Hippocampal formation (tissue), 2 donors: ENCODE measurements around the gene ANKDD1A.

Experiments used
- DNase-seq, 2 donors: peaks; one replicate each; lab custom pipeline; 2025; lab: John Stamatoyannopoulos, UW

ANKDD1A gene

DNA sequence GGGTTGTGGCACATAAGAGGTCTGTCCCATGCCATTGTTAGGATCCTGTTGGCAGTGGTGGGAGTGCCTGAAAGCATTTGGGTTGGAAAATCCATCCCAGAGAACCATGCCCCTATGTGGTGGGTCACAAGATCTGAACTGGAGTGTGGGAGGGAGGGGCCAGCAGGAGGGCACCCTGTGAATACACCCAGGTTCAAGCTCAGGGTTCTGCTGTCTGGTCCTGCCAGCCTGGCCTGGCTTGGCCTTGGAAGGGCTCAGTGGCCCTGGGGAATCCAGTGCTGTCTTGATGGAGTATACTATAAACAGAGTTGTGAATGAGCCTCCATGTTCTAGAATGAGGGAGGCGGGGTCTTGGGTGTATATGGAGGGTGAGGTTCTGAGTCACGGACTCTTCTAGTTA lies 11.8 kb downstream of the ANKDD1A start:
- no peak for DNase-seq

DNA sequence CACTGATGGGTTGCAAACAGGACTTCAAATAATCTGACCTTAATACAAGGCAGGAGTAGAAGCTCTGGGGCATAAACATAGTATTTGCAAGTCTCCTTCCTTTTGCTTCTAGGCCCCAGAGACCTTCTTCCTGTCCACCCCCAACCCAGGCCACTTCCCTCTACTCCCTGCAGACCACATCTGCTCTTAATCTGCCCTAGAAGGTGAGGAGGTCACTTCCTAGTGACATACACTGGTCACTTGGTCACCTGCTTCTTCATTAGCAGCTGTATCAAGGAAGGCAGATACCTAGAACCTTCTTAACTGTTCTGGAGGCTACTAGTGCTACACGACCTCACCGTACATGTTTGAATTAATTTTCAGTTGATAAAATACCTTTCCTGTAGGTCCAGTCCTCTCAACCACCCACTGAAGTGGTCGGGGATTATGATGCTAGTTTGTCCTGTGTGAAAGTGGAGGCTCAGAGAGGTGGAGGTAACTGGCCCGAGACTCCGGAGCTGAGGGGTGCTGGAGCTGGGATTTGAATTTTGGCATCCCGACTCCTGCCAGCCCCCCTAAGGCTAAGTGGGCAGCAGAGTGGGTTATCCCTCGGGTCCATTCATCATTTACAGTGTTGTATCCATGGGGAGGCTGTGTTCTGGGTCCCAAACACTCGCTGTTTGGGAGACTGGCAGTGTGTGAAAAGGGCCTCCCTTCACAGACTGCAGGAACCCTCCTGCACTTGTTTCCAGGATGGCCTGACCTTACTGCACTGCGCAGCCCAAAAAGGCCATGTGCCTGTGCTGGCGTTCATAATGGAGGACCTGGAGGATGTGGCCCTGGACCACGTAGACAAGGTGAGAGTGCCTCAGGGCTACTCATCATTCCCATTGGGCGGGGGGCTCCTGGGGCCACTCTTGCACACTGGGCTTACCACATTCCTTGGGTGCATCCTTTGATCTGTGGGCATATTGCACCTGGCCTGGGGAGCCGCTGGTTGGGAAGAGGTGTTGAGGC lies 13.9 kb downstream of the ANKDD1A start:
- no peak for DNase-seq

DNA sequence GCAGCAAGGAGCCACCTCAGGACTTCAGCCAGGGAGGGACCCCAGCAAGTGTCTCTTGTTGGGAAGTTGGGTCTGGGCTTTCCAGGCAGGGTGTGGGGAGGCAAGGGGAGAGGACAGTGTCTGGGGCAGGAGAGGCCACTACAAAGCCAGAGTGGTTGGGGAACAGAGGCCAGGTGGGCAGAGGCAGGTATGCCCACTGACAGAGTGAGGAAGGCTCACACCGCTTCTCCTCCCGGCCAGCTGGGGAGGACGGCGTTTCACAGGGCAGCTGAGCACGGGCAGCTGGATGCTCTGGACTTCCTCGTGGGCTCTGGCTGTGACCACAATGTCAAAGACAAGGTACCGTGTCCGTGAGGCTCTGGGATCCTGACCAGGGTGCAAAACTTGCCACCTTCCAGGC lies 15.0 kb downstream of the ANKDD1A start:
- DNase-seq, result no peak

DNA sequence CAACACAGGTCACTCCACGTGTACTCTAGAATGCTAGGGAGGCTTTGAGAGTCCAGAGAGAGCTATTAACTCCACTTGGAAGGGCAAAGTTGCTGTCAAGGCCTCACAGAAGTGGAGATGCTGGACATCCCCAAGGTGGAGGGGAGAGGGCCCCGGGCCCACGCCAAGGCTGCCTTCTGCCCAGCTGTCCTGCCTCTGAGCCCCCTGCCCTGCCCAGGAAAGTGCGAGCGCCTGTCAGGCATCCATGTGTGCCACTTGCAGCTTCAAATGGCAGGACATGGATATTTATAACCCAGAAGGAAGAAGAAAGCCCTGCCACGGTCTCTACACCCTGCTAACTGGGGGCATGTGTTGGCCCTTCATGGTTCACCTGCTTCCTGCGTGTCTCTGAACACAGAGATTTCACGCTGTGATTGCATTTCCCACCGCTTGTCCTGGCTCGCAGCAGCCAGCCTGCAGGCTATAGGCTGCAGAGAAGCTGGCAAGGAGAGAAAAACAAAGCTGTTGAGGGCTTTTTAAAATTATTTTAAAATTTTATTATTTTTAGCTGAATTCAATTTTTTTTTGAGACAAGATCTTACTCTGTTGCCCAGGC lies 17.0 kb downstream of the ANKDD1A start:
- DNase-seq, result no peak

DNA sequence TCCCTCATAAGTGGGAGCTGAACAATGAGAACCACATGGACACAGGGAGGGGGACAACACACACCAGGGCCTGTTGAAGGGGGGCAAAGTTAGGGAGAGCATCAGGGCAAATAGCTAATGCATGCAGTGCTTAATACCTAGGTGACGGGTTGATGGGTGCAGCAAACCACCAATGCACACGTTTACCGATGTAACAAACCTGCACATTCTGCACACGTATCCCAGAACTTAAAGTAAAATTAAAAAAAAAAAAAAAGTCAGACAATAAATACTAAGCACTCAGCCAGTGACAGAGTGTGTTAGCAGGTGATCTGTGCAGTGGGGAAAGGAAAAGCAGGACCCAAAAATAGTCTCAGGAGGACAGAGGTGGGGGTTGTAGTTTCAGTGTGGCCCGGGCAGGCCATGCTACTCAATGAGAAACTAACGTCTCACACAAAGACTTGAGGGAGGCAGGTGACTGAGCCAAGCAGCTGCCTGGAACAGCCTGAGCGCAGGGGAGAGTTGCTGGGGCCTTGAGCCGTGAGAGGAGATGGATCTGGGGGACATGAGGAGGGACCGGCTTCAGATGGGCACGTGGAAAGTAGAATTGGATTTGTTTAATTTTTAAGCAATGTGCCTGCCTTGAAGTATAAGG lies 18.4 kb downstream of the ANKDD1A start:
- DNase-seq, result no peak

DNA sequence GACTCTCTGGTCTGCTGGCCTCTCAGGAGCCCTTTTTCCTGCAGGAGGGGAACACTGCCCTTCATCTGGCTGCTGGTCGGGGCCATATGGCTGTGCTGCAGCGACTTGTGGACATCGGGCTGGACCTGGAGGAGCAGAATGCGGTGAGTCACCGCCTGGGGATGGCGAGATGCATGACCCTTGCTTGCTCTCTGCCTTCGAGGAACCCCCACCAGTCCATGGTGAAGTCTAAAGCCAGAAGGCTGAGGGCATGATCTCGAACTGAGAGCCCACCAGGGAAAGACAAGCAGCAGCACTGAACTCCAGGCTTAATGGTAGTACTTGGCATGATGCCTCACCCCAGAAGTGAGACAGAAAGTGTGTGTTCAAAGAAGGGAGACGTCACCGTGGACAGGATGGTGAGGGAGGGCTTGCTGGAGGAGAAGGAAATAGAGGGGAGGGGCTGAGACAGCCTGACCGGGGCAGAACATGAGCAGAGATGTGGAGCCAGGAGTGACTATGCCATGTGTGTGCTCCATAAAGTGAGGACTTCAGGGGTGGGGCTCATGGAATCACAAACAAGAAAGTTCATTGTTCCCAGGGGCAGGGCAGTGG lies 19.2 kb downstream of the ANKDD1A start:
- DNase-seq, result no peak

DNA sequence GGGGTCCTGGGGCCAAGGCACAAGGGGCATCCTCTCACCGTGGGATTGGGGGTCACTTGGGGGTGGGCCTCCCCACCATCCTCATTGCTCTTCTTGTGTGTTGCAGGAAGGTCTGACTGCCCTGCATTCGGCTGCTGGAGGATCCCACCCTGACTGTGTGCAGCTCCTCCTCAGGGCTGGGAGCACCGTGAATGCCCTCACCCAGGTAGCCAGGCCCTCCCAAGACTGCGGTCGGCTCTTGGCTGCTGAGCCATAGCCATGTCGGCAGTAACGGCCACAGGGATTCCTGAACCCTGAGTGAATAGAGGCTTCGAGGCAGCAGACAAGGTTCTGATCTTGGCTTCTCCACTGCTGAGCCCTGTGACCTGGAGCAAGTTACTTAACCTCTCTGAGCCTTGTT lies 19.7 kb downstream of the ANKDD1A start:
- DNase-seq, result no peak

DNA sequence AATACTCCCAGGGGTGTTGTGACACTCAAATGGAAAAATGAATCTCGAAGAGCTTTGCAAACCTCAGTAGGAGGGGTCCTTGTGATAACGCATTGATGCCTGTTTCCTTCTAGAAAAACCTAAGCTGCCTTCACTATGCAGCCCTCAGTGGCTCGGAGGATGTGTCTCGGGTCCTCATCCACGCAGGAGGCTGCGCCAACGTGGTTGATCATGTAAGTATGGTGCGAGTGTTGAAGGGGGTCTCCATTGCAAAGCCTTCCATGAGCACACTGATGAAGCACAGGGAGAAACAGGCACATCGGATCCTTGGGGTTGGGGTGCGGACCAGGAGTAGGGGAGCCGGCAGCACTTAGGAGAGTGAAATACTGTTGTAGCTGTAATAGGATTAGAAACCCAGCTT lies 22.3 kb downstream of the ANKDD1A start:
- DNase-seq, result no peak

DNA sequence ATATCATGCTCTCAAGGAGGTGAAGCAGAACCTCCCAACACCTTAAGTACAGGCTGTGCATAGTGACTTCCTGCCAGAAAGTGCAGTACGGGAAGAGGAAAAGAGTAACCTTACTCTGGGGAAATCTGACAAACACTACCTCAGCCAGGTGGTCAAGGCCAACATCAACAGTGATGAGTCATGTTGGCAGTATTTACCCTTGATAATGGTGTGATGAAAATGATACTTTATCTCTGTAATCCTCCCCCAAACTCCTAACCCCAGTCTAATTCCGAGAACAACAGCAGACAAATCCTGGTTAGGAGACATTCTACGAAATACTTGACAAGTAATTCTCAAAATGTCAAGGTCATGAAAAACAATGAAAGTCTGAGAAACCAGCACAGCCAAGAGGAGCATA lies 26.5 kb downstream of the ANKDD1A start:
- no peak for DNase-seq

DNA sequence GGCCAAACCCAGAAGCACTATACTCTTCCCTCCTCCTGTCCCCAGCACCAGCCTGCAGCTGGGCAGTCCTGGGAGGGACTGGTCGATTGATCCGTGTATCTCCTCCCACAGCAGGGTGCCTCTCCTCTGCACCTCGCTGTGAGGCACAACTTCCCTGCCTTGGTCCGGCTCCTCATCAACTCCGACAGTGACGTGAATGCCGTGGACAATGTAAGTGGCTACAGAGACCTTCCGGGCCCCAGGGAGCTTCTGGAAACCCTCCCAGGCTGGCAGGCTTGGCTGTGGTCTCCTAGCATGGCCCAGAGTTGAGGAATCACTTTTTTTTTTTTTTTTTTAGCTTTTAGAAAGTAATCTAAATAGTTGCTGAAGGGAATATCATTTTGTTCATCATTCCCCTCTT lies 30.7 kb downstream of the ANKDD1A start:
- no peak for DNase-seq

DNA sequence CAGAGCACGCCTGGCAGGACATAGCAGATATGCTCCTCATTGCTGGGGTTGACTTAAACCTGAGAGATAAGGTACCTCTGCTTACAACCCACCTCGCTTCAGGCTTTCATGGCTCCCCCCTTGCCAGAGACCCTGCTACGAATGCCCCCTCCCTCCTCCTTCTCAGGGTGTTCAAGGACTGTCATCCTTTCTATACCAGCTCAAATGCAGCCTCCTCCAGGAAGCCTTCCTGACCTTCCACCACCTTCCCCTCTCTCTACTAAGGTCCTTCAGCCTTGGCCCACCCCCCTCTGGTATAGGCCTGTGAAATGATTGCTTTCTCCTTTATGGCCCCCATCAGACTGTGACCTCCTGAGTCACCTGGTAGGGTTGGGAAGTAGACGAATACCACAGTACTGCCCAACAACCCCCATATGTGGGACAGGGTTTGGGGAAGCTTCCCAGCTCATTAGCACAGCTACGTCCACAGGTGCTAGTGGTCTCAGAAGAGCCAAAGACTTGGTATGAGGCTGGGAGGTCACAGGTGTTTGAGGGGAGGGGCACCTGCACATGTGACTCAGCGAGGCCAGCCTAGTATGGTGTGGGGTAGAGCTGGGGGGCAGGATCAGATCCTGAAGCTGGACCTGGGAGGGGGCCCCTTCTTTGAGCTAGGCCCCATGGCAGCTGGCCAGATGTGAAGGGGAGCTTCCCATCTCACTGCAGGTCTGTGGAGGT lies 32.0 kb downstream of the ANKDD1A start:
- no peak for DNase-seq

DNA sequence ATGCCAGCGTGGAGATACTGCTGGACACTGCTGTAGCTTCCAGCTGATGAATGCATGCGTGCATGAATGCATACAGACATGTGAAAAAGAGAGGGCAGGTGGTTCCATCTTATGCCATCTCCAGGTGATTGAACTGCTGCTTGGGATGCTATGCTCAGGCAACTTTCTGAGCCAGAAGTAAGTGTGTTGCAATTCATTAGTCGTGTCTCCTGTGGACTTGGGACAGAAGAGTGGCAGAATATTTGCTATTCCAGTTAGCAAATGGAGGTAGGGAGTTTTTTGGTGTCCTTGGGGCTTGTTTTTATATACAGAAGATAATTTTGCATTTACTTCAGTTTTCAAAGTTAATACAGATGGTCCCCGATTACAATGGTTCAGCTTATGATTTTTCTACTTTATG lies 33.3 kb downstream of the ANKDD1A start:
- no peak for DNase-seq

DNA sequence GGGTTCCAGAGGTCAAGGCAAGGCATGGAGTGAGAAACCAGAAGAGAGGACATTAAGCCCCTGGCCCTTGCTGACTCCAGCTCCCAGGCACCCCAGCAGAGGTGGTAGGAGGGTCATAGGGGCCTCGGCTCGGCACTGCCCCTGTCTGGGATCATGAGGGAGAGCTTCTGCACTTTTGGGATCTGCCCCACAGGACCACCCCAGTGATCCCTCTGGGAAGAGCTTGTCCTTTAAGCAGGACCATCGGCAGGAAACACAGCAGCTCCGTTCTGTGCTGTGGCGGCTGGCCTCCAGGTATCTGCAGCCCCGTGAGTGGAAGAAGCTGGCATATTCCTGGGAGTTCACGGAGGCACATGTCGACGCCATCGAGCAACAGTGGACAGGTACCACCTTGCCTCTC lies 35.5 kb downstream of the ANKDD1A start:
- DNase-seq, result no peak

DNA sequence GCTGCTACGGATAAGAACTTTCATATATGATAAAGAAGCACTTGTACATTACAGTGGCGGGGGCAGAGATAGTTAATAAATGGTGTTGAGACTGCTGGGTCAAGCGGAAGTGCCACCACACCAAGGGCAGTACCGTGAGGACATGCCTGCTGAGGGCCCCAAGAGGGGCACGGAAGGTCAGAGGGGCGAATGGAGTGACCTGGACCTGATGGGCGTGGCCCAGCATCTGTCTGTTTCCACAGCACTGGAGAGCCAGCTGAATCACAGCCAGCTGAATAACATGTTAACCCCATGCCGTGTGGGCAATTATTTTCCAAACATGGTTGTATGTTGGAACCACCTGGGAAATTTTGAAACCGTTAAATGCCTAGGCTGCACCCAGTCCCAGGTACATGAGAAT lies 37.2 kb downstream of the ANKDD1A start:
- DNase-seq, result no peak

DNA sequence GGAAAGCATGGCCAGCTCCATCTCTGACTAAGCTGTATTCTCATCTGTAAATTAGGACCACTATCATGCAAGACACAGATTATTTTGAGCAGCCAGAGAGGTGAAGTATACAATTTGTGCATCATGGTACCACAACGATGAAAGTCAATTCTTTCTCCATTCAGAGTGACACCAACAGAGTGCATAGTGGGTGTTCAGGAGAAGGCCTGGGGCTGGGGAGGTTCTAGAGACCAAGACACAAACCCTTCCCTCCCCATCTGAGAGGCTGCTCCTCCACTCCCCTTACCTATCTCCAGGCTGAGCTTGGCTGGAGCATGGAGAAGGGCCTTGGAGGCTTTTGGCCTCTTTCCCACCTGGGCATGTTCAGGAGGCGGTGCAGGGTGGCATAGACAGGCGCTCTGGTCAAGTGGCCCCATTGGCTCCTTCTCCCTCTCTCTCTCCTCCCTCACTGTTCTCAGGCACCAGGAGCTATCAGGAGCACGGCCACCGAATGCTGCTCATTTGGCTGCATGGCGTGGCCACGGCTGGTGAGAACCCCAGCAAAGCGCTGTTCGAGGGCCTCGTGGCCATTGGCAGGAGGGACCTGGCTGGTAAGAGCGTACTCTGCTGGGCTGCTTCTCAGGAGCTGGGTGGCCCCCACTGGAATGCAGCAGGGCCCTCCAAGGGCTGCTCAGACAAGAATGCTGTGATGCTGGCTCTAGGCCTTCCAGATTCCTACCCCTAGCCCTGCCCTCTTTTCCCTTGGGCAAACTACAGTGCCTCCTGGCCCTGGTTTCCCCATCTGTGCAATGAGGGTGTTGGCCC lies 37.9 kb downstream of the ANKDD1A start:
- no peak for DNase-seq

DNA sequence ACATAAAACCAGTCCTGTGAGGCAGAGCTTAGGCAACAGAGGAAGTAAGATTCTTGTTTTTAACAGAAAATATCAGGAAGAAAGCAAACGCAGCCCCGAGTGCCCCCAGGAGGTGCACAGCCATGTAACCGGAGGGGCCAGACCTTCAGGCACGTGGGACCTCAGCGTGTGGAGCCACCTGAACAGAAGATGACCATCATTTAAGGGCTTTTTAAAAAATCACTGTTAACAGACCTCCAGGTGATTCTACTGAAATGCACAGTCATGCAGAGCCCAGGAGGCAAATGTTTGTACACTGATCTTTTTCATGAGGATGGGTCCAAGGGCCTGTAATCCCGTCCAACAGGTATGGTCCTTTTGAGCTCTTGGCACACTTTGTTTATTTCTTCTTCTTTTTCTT lies 39.2 kb downstream of the ANKDD1A start:
- DNase-seq, result no peak

DNA sequence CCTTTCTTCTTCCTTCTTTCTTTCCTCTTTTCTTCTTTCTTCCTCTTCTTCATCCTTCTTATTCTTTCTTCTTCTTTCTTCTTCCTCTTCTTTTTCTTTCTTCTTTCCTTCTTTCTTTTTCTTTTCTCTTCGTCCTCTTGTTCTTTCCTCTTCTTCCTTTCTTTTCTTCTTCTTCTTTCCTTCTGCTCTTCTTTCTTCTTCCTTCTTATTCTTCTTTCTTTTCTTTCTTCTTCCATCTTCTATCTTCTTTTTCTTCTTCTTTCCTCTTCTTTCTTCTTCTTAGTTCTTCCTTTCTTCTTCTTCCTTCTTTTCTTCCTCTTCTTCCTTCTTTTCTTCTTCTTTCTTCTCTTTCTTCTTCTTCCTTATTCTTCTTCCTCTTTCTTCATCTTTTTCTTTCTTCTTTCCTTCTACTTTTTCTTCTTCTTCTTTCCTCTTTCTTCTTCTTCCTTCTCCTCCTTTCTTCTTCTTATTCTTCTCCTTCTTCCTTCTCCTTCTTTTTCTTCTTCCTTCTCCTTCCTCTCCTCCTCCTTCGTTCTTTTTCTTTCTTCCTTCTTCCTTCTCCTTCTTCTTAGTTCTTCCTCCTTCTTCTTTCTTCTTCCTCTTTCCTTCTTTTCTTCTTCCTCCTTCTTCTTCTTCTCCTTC lies 40.2 kb downstream of the ANKDD1A start:
- DNase-seq, result no peak

DNA sequence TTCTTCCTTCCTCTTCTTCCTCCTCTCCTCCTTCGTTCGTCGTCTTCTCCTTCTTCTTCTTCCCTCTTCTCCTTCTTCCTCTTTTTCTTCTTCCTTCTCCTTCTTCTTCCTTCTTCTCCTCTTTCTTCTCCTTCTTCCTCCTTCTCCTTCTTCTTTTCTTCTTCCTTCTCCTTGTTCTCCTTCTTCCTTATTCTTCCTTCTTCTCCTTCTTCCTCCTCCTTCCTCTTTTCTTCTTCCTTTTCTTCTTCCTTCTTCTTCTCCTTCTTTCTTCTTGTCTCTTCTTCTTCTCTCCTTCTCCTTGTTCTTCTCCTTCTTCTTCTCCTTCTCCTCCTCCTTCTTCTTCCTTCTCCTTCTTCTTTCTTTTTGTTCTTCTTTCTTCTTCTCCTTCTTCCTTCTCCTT lies 42.7 kb downstream of the ANKDD1A start:
- DNase-seq, result no peak

DNA sequence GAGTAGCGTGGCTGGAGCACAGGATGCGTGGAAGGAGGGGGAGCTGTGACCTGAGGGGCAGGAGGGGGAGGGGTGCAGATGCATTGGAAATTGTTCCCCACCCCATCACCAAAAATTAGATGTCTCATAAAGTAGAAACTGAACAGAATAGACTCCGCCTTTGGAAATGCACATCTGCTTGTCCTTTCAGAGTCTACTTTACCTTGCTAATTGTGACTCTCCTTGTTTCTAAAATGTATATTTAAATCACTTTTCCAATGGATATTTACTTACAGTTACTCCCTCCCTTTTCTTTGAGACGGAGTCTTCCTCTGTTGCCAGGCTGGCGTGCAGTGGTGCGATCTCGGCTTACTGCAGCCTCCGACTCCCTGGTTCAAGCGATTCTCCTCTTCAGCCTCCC lies 47.4 kb downstream of the ANKDD1A start:
- DNase-seq, result no peak

DNA sequence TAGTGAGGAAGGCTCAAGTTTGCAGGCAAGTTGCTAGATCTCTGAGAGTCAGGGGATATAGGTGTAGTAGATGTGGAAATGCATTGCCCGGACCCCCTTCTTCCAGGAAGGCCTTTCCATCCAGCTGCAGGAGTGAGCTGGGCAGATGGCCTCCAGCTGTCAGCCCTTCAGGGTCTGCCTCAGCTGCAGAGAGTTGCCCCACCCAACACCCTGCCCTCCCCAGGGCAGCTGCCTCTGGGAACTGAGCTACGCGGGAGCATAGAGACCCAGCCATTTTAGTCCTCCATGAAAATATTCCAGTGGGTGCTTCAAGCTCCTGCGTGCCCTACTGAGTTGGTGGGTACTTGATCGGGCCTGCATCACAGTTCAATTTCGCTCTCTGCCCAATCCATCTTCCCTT lies 48.5 kb downstream of the ANKDD1A start:
- no peak for DNase-seq

DNA sequence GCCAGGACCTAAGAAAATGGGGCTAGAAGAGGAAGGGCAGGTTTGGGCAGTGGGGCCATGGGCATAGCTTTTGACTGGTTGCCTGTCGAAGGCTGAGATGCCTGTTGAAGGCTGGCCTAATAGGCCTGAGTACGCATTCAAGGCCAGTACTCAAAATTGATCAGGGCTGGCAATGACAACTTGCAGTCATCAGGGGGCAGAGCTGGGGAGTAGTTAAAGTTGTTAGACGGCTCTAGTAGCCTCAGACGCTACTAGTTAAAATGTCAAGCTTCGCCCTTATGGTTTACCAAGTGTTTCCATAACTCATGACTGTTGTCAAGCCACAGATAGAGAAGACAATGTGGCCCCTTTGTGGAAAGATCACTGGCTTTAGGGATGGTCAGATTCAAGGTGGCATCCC lies 49.3 kb downstream of the ANKDD1A start:
- no peak for DNase-seq
